MM.1S (cell line): Measurements from ENCODE around the gene SIL1.

Source experiments
- EZH2 ChIP-seq: fragments of 300-600 bp; sonication (generic); optimal IDR thresholded peaks from 2 replicates; pipeline ENCODE3; 2017; ENCODE audit warnings: low read depth, mild to moderate bottlenecking, antibody characterized with exemption, low read length, mixed read lengths
- TF ChIP-seq, protein P1 (sequence below): fragments of 300-600 bp; sonication (generic); IDR thresholded peaks from 2 replicates; pipeline ENCODE4 v1.5.1; 2016; ENCODE audit warnings: antibody characterized with exemption, low read length, mixed read lengths

DNA sequence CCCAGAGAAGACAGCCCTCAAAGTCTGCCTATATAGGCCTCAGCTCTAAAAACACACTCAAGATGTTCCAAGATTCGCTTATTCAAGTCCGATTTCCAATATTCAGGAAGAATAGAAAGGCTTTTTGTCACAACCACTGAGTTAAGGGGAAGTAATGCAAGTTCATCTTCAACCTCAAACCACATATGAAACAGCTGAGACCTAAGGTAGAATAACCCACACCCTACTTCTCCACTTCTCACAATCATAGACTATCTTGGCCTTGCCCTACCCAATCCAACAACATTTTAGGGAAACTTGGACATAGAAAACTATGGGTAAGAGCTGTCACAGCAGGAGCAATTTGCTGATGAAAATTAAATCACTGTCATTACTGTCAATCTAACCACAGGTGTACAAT, 171.0 kb downstream of the SIL1 start:
- TF ChIP-seq, protein P1, sequence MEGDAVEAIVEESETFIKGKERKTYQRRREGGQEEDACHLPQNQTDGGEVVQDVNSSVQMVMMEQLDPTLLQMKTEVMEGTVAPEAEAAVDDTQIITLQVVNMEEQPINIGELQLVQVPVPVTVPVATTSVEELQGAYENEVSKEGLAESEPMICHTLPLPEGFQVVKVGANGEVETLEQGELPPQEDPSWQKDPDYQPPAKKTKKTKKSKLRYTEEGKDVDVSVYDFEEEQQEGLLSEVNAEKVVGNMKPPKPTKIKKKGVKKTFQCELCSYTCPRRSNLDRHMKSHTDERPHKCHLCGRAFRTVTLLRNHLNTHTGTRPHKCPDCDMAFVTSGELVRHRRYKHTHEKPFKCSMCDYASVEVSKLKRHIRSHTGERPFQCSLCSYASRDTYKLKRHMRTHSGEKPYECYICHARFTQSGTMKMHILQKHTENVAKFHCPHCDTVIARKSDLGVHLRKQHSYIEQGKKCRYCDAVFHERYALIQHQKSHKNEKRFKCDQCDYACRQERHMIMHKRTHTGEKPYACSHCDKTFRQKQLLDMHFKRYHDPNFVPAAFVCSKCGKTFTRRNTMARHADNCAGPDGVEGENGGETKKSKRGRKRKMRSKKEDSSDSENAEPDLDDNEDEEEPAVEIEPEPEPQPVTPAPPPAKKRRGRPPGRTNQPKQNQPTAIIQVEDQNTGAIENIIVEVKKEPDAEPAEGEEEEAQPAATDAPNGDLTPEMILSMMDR, result no peak
- TF ChIP-seq EZH2, result no peak
